GM11168 (cell line): Measurements from ENCODE around the gene DDOST.
"Not testable (repeated sequence)": the region's sequence is repeated elsewhere in the genome, so short reads cannot be mapped to it uniquely, and the experiment has no call there.

ENCODE experiments used
- in situ Hi-C: fragments of 300-500 bp; cut with MboI; formaldehyde crosslinking; loops from one replicate; pipeline ENCODE4 v1.12.0; 2022; ENCODE audit warnings: low sequenced_read_pairs; ENCODE audit not compliant: unreplicated experiment

Gene DDOST

DNA sequence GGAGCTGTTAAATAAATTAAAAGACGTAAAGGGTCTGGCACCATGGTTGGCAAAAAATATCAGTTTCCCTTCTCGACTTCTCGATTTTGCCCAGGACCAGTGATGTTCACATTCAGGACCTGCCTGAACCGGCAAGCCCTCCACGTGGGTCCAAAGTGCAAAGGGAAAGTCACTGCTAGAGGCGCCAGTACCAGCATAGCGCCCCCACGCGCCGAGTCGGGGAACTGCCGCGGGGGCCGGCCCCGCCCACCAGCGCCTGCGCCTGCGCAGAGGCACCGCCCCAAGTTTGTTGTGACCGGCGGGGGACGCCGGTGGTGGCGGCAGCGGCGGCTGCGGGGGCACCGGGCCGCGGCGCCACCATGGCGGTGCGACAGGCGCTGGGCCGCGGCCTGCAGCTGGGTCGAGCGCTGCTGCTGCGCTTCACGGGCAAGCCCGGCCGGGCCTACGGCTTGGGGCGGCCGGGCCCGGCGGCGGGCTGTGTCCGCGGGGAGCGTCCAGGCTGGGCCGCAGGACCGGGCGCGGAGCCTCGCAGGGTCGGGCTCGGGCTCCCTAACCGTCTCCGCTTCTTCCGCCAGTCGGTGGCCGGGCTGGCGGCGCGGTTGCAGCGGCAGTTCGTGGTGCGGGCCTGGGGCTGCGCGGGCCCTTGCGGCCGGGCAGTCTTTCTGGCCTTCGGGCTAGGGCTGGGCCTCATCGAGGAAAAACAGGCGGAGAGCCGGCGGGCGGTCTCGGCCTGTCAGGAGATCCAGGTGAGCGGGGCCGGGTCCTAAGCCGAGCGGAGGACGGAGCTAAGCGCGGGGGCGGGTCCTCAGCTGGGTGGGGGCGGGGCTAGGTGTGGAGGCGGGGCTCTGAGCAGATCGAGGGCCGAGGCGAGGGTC, 27.7 kb downstream of the DDOST start, which contains the start of gene PINK1:
Gene PINK1 (plus strand): TSS at position 269 of the 875 bp plus-strand sequence. CDS start 91 bp downstream, at position 360.
- in situ Hi-C loops: loop anchor here (25.0 kb wide), 1 partner anchor 421 kb away; no protein-coding TSS in a partner anchor

DNA sequence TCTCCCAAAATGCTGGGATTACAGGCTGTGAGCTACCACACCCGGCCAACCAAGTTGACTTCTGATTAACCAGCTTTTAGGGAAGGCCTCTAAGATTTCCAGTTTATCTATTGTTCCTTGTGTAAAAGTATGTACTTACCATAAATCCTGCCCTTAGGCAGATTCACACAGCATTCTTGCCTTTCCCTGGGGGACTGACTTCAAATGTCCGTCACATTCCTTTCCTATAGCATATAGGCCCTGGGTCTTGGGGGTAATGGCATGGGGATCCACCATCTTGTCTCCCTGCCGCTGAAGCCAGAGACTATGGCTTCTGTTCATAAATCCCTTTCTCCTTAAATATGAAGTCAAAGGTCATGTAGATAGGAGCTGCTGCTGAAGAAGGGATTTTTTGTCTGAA, 28.8 kb downstream of the DDOST start:
- in situ Hi-C loops: loop anchor here (25.0 kb wide), 1 partner anchor 420 kb away; no protein-coding TSS in a partner anchor

- in situ Hi-C loops: loop anchor here (25.0 kb wide), 1 partner anchor 418 kb away; no protein-coding TSS in a partner anchor
Measured at GRCh38 chr1:20630729-20631128, 30.4 kb downstream of the DDOST start.

DNA sequence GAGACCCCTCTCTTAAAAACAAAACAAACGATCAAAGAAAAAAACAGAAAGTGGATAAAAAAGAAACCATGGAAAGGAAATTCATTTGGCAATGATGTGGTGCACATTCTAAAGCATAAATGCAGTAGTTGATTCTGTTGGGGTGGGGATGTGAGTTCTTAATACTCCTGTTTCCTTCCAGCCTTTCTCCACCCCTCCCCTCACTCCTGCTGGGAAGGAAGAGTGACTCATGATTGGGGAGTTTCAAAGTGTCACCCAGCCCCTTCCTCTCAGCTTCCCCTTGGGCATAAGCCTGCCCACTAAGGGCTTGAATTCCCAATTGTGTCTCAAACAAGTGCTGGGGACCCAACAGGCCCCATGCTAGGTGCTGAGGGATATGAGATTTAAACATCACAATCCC, 34.6 kb downstream of the DDOST start:
- in situ Hi-C loops: loop anchor here (25.0 kb wide), 1 partner anchor 414 kb away; no protein-coding TSS in a partner anchor

GRCh38 chr1:20626098-20626427, 35.1 kb downstream of the DDOST start:
- in situ Hi-C loops: loop anchor here (25.0 kb wide), 1 partner anchor 414 kb away; no protein-coding TSS in a partner anchor

- in situ Hi-C loops: loop anchor here (25.0 kb wide), 1 partner anchor 413 kb away; no protein-coding TSS in a partner anchor
Measured at GRCh38 chr1:20625176-20626097, 35.7 kb downstream of the DDOST start.

GRCh38 chr1:20624709-20625108, 36.5 kb downstream of the DDOST start:
- in situ Hi-C loops: loop anchor here (25.0 kb wide), 1 partner anchor 412 kb away; no protein-coding TSS in a partner anchor

- in situ Hi-C loops: no loop called here
Measured at GRCh38 chr1:20621012-20621411, 40.2 kb downstream of the DDOST start.

DNA sequence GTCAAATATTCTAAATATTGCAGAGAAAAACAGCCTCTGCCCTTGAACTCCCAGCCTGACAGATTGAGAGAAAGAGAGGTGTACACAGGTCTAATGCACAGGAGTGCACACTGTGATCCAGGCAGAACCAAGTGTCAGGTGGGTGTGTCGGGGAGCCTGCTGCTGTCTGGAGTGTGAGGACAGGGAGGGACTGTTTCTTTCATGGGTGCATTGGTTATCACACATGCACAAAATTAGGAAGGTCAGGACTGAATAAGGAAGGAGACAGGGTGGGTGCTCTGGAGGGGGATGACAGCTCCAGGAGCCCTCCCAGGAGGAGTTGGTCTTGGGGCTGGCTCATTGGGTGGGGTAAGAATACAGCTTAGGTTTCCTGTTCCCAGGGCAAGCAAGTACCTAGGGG, 41.2 kb downstream of the DDOST start:
- in situ Hi-C loops: no loop called here

- in situ Hi-C loops: no loop called here
Measured at GRCh38 chr1:20618550-20618949, 42.6 kb downstream of the DDOST start.

GRCh38 chr1:20616847-20617487, 44.2 kb downstream of the DDOST start:
- in situ Hi-C loops: no loop called here

GRCh38 chr1:20615946-20616846, 45.0 kb downstream of the DDOST start:
- in situ Hi-C loops: no loop called here

- in situ Hi-C loops: no loop called here
Measured at GRCh38 chr1:20614131-20614579, 47.0 kb downstream of the DDOST start.

- in situ Hi-C loops: no loop called here
Measured at GRCh38 chr1:20612221-20612746, 48.9 kb downstream of the DDOST start.

GRCh38 chr1:20611652-20612051, 49.5 kb downstream of the DDOST start:
- in situ Hi-C loops: no loop called here

GRCh38 chr1:20610970-20611369, 50.2 kb downstream of the DDOST start:
- in situ Hi-C loops: no loop called here

DNA sequence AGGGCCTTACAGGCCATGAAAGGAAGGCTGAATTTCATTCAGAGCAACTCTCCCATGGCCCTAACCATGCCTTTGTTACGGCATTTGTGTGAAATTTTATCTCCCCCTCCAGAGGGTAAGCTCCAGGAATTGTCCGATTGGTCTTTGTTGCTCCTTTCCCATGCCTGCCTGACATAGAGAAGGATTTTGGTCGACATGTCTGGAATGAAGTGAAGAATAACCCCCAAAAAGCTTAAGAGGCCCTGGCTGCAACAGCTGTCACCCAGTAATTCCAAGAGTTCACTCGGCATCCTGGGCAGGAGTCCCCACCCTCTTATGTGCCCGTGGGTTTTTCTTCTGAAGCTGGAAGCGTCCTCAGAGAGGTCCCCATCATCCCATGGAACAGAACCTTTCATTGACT, 51.6 kb downstream of the DDOST start:
- in situ Hi-C loops: no loop called here

DNA sequence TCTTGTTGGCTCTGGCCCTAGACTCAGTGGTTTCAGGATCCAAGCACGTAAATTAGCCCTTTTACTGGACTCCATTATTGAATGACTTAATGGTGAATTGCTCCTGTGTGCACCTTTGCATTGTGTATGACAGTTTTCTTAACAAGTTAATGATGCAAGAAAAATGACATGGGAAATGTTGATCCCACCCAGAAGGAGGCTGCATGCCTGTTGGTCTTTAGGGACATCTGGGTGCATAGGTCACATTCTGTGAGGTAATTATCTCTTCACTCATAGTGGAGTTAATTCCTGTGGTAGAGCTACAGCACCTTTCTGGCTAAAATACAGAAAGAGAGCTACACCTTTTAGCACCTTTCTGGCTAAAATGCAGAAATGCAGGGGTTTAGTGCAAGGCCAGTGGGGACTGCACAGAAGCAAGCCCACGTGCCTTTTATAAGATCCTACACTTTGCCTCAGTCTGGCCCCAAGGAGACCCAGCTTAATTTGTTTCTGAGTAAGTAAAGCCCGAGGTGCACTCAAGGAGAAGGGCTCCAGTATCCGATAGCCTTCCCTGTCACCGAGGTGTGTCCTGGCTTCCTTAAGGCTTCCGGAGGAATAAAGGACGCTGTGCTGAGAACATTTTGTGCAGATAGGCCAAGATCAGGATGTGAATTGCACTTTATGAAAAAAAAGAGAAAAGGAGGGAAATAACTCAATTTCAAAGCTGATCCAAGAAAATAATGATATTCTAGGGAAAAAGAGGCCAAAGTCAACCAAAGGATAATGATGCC, 54.2 kb downstream of the DDOST start:
- in situ Hi-C loops: not testable (repeated sequence)
